A549 (cell line): ENCODE data around the gene DTNB. TPM values are rescaled to one million over a fixed set of nuclear protein-coding genes. Genes with fewer than 3 reads are reported as not detected.

Source experiments
- ATAC-seq, 2 experiments: fragments of 200-7000 bp in 1 of 2; fragments of >200 bp in 1 of 2; cut with Nextera tagmentation in 1 of 2; cut with Tn5 transposase in 1 of 2; 3 replicates each; pipeline versions ENCODE4 v1.8.0 to v1.9.1; 2018 to 2020; ENCODE audit warnings: mild to moderate bottlenecking in 1 of 2, moderate library complexity in 1 of 2
- CTCF ChIA-PET: fragments of 300-600 bp; sonication (Branson Sonifier 250); formaldehyde crosslinking; extraction: SDS; loops from one replicate; lab custom pipeline; 2021; ENCODE audit warnings: antibody characterized with exemption, inconsistent platforms; lab: Yijun Ruan, JAX
- POLR2A ChIA-PET: fragments of 350-600 bp; formaldehyde crosslinking; extraction: SDS; loops from one replicate; lab custom pipeline; 2021; ENCODE audit warnings: antibody characterized with exemption, inconsistent platforms; lab: Yijun Ruan, JAX
- DNase-seq, 2 experiments: peaks; one replicate each; pipeline versions ENCODE4 v3.0.0 to v3.0.0-alpha.2; 2011 to 2016; ENCODE audit warnings: low read depth in 1 of 2, low spot score in 1 of 2
- FAIRE-seq: peaks from 2 replicates; lab custom pipeline; 2011; peaks lifted over from hg19 to GRCh38; lab: Jason Lieb, UNC
- H3K27ac ChIP-seq, 2 experiments: fragments of >200 bp; sonication (Bioruptor Twin); formaldehyde crosslinking; 3 replicates each; pipeline ENCODE4 v1.5.1; 2016 to 2017
- H3K4me1 ChIP-seq: fragments of >200 bp; sonication (Bioruptor Twin); formaldehyde crosslinking; 3 replicates; pipeline ENCODE4 v1.6.1; 2016
- H3K4me2 ChIP-seq: fragments of >200 bp; sonication (Bioruptor Twin); formaldehyde crosslinking; 3 replicates; pipeline ENCODE4 v1.6.1; 2016
- H3K4me3 ChIP-seq: fragments of >200 bp; sonication (Bioruptor Twin); formaldehyde crosslinking; 3 replicates; pipeline ENCODE4 v1.5.1; 2016
- H3K9me3 ChIP-seq: fragments of >200 bp; sonication (Bioruptor Twin); formaldehyde crosslinking; 3 replicates; pipeline ENCODE4 v1.6.1; 2016
- BHLHE40 ChIP-seq: IDR thresholded peaks from 2 replicates; pipeline ENCODE4 v1.6.1; 2012; ENCODE audit warnings: low read depth, low read length, inconsistent platforms
- CBX8 ChIP-seq: fragments of 200-600 bp; sonication (generic); IDR thresholded peaks from 2 replicates; pipeline ENCODE4 v1.6.1; 2016
- CEBPB ChIP-seq, 2 experiments: fragments of >200 bp in 1 of 2; sonication (Bioruptor Twin) in 1 of 2; formaldehyde crosslinking in 1 of 2; IDR thresholded peaks; 2 replicates each; pipeline ENCODE4 v1.6.1; 2012 to 2016
- EHMT2 ChIP-seq: fragments of 200-600 bp; sonication (generic); IDR thresholded peaks from 2 replicates; pipeline ENCODE4 v1.6.1; 2016; ENCODE audit warnings: antibody characterized with exemption, low read depth, mild to moderate bottlenecking, moderate library complexity
- HOXB13 ChIP-seq: fragments of 250-450 bp; sonication (Bioruptor Pico); IDR thresholded peaks from 2 replicates; pipeline ENCODE4 v1.5.0; 2020; ENCODE audit warnings: low read depth, mild to moderate bottlenecking, moderate library complexity
- JUN ChIP-seq, 2 experiments: fragments of >200 bp; sonication (Bioruptor Twin); formaldehyde crosslinking; IDR thresholded peaks; 2 replicates in 1 of 2; 3 replicates in 1 of 2; pipeline ENCODE4 v1.6.1; 2016 to 2017
- KDM1A ChIP-seq: fragments of 200-600 bp; sonication (generic); IDR thresholded peaks from 2 replicates; pipeline ENCODE4 v1.6.1; 2016; ENCODE audit warnings: low read depth, mild to moderate bottlenecking
- NPAS2 ChIP-seq: fragments of 250-450 bp; sonication (Bioruptor Pico); IDR thresholded peaks from 2 replicates; pipeline ENCODE4 v1.8.0; 2022; ENCODE audit warnings: mild to moderate bottlenecking, moderate library complexity, borderline replicate concordance
- ZSCAN20 ChIP-seq: fragments of 250-450 bp; sonication (Bioruptor Pico); IDR thresholded peaks from 2 replicates; pipeline ENCODE4 v1.8.0; 2022; ENCODE audit warnings: mild to moderate bottlenecking, moderate library complexity
- WGBS: methylation state at CpG from one replicate; pipeline ENCODE4 v1.1.6; 2017; ENCODE audit errors: missing lambda C conversion rate; 5-methylcytosine and 5-hydroxymethylcytosine counted together
- polyA plus RNA-seq, 4 experiments: library from polyadenylated mRNA; depleted of rRNA in 3 of 4; stranded (reverse); fragments of >200 nt; fragmentation: RNase III in 1 of 4; extraction: RNeasy Plus Mini Kit Qiagen cat#74134 plus additional on column Dnase treatment in 1 of 4; gene quantifications; 2 replicates in 3 of 4; 3 replicates in 1 of 4; pipeline ENCODE4 v1.2.3, GENCODE V29; 2011 to 2017
- TF ChIP-seq, protein P1 (sequence below): fragments of 150-350 bp; IDR thresholded peaks from 2 replicates; pipeline ENCODE4 v1.6.1; 2014; ENCODE audit warnings: low read depth, mild to moderate bottlenecking, low read length
- TF ChIP-seq, protein P2 (sequence below): fragments of 250-450 bp; sonication (Bioruptor Pico); IDR thresholded peaks from 2 replicates; pipeline ENCODE4 v1.5.0; 2020; ENCODE audit warnings: low read depth, mild to moderate bottlenecking, moderate library complexity
- TF ChIP-seq, protein P3 (sequence below): fragments of 250-450 bp; sonication (Bioruptor Pico); IDR thresholded peaks from 2 replicates; pipeline ENCODE4 v1.5.0; 2021; ENCODE audit warnings: mild to moderate bottlenecking, moderate library complexity, borderline replicate concordance
- TF ChIP-seq, protein P4 (sequence below): fragments of >200 bp; sonication (Bioruptor Twin); formaldehyde crosslinking; IDR thresholded peaks from 3 replicates; pipeline ENCODE4 v1.5.1; 2016
- TF ChIP-seq, protein P5 (sequence below): IDR thresholded peaks from 2 replicates; pipeline ENCODE4 v1.6.1; 2012; ENCODE audit warnings: low read depth, borderline replicate concordance
- TF ChIP-seq, protein P6 (sequence below): fragments of 450-650 bp; IDR thresholded peaks from 2 replicates; pipeline ENCODE4 v1.6.1; 2014; ENCODE audit warnings: antibody characterized with exemption

The DTNB gene
- polyA plus RNA-seq, 2 of the 4 experiments (the other 2 are of a cell fraction): 11.2 to 32.6 TPM

DNA sequence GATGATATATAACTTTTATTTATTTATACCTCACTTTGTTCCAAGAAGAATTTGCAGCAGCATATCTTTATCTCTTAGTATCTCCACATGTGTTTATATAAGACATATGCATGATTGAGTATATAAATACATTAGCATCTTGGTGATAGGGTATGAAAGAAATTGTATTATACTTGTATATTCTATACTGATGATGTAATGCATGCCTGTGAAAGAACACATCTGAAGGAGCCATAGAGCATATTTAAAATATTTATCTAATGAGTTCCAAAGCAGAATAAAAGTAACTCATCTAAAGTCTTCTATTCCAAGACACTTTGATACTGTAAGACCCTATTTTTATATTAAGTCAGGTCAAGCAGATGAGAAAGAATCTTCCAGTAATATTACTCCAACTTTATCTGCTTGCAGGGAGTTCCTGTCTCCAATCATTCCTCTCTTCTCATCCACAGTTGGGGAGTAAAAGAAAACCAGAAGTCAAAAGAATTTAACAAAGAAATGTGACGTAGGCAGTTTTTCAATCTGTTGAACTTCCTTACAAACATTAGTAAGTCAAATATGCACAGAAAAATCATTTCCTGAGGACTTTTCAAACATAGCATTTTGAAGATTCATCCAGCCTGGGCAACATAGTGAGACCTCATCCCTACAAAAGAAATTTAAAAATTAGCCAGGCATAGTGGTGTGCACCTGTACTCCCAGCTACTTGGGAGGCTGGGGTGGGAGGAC, 76.7 kb downstream of the DTNB start (continued):
- TF ChIP-seq, protein P1, sequence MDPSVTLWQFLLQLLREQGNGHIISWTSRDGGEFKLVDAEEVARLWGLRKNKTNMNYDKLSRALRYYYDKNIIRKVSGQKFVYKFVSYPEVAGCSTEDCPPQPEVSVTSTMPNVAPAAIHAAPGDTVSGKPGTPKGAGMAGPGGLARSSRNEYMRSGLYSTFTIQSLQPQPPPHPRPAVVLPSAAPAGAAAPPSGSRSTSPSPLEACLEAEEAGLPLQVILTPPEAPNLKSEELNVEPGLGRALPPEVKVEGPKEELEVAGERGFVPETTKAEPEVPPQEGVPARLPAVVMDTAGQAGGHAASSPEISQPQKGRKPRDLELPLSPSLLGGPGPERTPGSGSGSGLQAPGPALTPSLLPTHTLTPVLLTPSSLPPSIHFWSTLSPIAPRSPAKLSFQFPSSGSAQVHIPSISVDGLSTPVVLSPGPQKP: no peak
- TF ChIP-seq, protein P2, sequence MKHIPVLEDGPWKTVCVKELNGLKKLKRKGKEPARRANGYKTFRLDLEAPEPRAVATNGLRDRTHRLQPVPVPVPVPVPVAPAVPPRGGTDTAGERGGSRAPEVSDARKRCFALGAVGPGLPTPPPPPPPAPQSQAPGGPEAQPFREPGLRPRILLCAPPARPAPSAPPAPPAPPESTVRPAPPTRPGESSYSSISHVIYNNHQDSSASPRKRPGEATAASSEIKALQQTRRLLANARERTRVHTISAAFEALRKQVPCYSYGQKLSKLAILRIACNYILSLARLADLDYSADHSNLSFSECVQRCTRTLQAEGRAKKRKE: no peak
- TF ChIP-seq KDM1A (no peak), NPAS2 (CRISPR knock-in tag) (no peak), ZSCAN20 (CRISPR knock-in tag) (no peak), BHLHE40 (no peak)

DNA sequence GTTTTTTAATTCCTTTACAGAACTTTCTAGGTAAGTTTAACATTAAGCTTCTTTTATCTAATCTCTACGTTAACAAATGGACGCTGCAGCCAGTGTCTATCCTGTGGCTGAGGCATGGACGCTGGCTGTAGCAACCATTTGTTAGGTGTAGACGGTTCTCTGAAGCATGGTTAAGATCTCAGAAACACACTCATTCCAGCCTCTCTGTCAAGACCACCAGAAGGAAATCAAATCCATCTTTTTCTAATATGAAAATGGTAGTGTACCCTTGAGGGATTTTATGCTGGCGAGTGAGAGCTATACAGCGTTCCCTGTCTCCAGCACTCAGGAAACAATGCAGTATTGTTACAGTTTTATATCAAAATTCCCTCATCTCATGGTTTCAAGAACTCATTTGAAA, 78.0 kb downstream of the DTNB start:
- no peak overlapping the region for H3K27ac ChIP-seq
- H3K4me3 ChIP-seq: no peak overlapping the region
- TF ChIP-seq, protein P3, sequence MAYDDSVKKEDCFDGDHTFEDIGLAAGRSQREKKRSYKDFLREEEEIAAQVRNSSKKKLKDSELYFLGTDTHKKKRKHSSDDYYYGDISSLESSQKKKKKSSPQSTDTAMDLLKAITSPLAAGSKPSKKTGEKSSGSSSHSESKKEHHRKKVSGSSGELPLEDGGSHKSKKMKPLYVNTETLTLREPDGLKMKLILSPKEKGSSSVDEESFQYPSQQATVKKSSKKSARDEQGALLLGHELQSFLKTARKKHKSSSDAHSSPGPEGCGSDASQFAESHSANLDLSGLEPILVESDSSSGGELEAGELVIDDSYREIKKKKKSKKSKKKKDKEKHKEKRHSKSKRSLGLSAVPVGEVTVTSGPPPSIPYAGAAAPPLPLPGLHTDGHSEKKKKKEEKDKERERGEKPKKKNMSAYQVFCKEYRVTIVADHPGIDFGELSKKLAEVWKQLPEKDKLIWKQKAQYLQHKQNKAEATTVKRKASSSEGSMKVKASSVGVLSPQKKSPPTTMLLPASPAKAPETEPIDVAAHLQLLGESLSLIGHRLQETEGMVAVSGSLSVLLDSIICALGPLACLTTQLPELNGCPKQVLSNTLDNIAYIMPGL (CRISPR knock-in tag): no peak
- TF ChIP-seq, protein P4, sequence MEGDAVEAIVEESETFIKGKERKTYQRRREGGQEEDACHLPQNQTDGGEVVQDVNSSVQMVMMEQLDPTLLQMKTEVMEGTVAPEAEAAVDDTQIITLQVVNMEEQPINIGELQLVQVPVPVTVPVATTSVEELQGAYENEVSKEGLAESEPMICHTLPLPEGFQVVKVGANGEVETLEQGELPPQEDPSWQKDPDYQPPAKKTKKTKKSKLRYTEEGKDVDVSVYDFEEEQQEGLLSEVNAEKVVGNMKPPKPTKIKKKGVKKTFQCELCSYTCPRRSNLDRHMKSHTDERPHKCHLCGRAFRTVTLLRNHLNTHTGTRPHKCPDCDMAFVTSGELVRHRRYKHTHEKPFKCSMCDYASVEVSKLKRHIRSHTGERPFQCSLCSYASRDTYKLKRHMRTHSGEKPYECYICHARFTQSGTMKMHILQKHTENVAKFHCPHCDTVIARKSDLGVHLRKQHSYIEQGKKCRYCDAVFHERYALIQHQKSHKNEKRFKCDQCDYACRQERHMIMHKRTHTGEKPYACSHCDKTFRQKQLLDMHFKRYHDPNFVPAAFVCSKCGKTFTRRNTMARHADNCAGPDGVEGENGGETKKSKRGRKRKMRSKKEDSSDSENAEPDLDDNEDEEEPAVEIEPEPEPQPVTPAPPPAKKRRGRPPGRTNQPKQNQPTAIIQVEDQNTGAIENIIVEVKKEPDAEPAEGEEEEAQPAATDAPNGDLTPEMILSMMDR: no peak
- TF ChIP-seq, all 56 proteins: peak for 0
- FAIRE-seq (no peak), DNase-seq (no peak), ATAC-seq (no peak)
- POLR2A ChIA-PET: no interaction called here
- Histone ChIP-seq H3K4me2 (no peak overlapping the region), H3K4me1 (no peaks in the 10 kb centered on the region), H3K9me3 (no peaks in the 10 kb centered on the region)
- CTCF ChIA-PET: interaction anchor here (0.6 to 2.0 kb wide), 7 partner anchors 11 to 1740 kb away, joined by 3 to 13 read pairs (median 4); no protein-coding TSS in a partner anchor
- WGBS: 90% methylated on average over 6 of the region's 6 CpGs

GRCh38 chr2:25594991-25595390, 78.4 kb downstream of the DTNB start:
- Histone ChIP-seq H3K4me3 (no peak overlapping the region), H3K9me3 (no peaks in the 10 kb centered on the region), H3K27ac (no peak overlapping the region), H3K4me1 (no peaks in the 10 kb centered on the region), H3K4me2 (no peak overlapping the region)
- ATAC-seq (no peak), DNase-seq (no peak), FAIRE-seq (no peak)
- TF ChIP-seq, protein P5, sequence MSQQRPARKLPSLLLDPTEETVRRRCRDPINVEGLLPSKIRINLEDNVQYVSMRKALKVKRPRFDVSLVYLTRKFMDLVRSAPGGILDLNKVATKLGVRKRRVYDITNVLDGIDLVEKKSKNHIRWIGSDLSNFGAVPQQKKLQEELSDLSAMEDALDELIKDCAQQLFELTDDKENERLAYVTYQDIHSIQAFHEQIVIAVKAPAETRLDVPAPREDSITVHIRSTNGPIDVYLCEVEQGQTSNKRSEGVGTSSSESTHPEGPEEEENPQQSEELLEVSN: no peak
- no peak for TF ChIP-seq JUN (IDR thresholded peaks at IDR 0.05)
- no peak for TF ChIP-seq HOXB13
- no peak for TF ChIP-seq CBX8
- TF ChIP-seq, protein P3 (CRISPR knock-in tag): no peak
- no peak for TF ChIP-seq CEBPB (IDR thresholded peaks at IDR 0.05)
- TF ChIP-seq EHMT2: no peak
- TF ChIP-seq, protein P6, sequence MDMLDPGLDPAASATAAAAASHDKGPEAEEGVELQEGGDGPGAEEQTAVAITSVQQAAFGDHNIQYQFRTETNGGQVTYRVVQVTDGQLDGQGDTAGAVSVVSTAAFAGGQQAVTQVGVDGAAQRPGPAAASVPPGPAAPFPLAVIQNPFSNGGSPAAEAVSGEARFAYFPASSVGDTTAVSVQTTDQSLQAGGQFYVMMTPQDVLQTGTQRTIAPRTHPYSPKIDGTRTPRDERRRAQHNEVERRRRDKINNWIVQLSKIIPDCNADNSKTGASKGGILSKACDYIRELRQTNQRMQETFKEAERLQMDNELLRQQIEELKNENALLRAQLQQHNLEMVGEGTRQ: no peak
- CTCF ChIA-PET: interaction anchor here (0.6 to 2.0 kb wide), 4 partner anchors 12 to 1740 kb away, joined by 3 to 13 read pairs (median 4); no protein-coding TSS in a partner anchor
- POLR2A ChIA-PET: no interaction called here
- 89% methylated on average over 3 of the region's 3 CpGs for WGBS
